ENCODE data around the gene NFIC.
"Not testable (repeated sequence)": the region's sequence is repeated elsewhere in the genome, so short reads cannot be mapped to it uniquely, and the experiment has no call there.

The NFIC gene

DNA sequence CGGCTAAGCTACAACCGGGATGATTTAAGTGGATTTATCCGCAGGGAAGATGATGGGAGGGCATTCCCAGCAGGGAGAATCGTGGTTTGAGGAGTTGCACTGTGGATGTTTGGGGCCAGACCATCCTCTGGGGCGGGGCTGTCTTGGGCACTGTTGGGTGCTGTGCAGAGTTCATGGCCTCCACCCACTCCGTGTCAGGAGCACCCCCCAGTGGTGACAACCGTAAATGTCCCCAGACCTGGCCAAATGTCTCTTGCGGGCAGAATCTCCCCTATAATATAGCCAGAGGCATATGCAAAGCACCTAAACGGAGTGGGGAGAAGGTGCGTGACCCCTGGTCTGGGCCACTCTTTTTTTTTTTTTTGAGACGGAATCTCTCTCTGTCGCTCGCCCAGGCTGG lies 73.7 kb downstream of the NFIC start:
- Histone ChIP-seq H3K4me1 (ENCODE audit: control insufficient read depth, insufficient read depth, low read length) (peaks cover 18% of the 10 kb centered on the region), H3K36me3 (ENCODE audit: control insufficient read depth, insufficient read depth, low read length) (no peaks in the 10 kb centered on the region), H3K27me3 (ENCODE audit: control insufficient read depth, insufficient read depth, low read length) (no peaks in the 10 kb centered on the region), H3K9me3 (ENCODE audit: control insufficient read depth, insufficient read depth, low read depth, low read length) (no peaks in the 10 kb centered on the region), H3K9ac (ENCODE audit: low read length) (no peak overlapping the region), H3K27ac (ENCODE audit: low read depth, low read length) (no peak overlapping the region), H3K4me3 (ENCODE audit: low read depth, low read length) (no peak overlapping the region)

DNA sequence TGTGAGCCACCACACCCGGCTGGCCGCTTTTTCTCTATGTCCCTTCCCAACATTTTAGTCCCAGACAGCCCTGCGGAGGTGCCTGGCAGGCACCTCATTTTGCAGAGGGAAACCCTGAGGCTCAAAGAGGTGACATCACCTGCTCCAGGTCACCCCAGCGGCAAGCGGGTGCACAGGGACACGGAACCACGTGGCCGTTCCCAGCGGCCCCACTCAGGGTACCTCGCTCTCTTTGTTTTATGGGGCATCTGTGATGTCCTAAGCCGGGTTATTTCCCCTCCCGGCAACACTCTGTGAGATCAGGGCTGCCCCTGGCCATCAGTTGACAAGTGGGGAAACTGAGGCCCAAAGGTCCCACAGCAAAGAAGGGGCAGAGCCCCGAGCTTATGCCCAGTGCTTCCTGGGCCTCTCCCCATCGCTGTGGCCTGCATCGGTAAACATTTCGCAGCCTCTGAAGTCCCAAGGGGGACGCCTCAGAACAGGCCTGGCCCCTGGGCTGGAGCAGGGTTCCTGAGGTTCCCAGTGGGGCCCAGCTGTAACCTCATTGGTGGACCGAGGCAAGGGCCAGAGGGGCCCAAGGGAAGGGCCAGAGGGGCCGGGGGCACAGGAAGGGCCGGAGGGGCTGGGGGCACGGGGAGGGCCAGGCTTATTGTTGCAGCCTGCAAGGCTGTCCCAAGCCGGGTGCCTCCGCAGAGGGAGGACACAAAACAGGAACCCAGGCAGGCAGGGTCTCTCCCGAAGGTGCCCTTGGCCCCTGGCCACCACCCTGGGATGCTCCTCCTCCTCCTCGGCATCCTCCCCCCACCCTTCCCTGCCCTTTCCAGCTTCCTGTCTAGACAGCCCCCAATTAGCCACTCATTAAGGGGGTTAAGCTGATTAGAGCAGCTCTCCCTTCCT lies 75.0 kb downstream of the NFIC start:
- H3K4me3 ChIP-seq (ENCODE audit: low read depth, low read length), result no peak overlapping the region
- H3K27me3 ChIP-seq (ENCODE audit: control insufficient read depth, insufficient read depth, low read length), result no peaks in the 10 kb centered on the region
- peak overlapping the region; percentile 36 for H3K9ac ChIP-seq (ENCODE audit: low read length)
- H3K27ac ChIP-seq (ENCODE audit: low read depth, low read length), result peak overlapping the region; percentile 50; the same call in 1 of the 2 replicates
- H3K9me3 ChIP-seq (ENCODE audit: control insufficient read depth, insufficient read depth, low read depth, low read length), result no peaks in the 10 kb centered on the region
- H3K36me3 ChIP-seq (ENCODE audit: control insufficient read depth, insufficient read depth, low read length), result no peaks in the 10 kb centered on the region
- peaks cover 18% of the 10 kb centered on the region for H3K4me1 ChIP-seq (ENCODE audit: control insufficient read depth, insufficient read depth, low read length)

DNA sequence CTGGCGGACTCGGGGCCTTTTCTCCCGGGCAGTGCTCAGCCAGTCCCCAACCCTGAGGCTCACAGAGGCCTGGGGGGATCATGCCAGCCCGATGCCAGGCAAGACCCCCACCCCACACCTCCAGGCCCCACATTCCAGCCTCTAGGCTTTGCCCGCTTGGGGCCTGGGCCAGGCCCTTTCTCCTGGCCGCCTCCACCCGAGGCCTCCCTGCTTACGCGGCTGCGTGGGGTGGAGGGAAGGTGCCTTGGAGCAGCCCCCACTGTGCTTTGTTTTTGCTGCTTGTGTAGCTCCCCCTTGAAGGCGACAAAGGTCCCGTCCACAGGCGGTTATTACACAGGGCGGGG lies 75.6 kb downstream of the NFIC start:
- Histone ChIP-seq H3K9me3 (ENCODE audit: control insufficient read depth, insufficient read depth, low read depth, low read length) (no peaks in the 10 kb centered on the region), H3K36me3 (ENCODE audit: control insufficient read depth, insufficient read depth, low read length) (no peaks in the 10 kb centered on the region), H3K27me3 (ENCODE audit: control insufficient read depth, insufficient read depth, low read length) (no peaks in the 10 kb centered on the region), H3K4me3 (ENCODE audit: low read depth, low read length) (no peak overlapping the region), H3K4me1 (ENCODE audit: control insufficient read depth, insufficient read depth, low read length) (peaks cover 18% of the 10 kb centered on the region), H3K9ac (ENCODE audit: low read length) (peak overlapping the region; percentile 36), H3K27ac (ENCODE audit: low read depth, low read length) (peak overlapping the region; percentile 50; the same call in 1 of the 2 replicates)

DNA sequence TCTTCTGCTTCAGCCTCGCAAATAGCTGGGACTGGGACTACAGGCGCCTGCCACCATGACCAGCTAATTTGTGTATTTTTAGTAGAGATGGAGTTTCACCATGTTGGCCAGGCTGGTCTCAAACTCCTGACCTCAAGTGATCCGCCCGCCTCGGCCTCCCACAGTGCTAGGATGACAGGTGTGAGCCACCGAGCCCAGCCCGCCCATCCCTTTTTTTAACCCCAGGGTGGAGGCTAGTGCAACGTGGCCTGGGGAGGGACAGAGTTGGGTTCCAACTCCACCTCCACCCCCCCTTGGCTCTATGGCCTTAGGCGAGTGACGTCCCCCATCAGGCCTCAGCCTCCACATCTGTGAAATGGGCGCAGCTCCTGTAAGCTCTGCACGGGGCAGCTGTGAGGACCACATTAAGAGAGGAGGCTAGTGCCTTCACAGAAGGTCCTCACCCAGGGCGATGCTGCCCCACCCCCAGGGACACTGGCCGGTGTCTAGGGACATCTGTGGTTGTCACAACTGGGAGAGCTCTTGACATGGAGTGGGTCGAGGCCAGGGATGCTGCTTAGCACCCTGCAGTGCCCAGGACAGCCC lies 76.2 kb downstream of the NFIC start:
- H3K9ac ChIP-seq (ENCODE audit: low read length), result no peak overlapping the region
- H3K36me3 ChIP-seq (ENCODE audit: control insufficient read depth, insufficient read depth, low read length), result no peaks in the 10 kb centered on the region
- H3K4me1 ChIP-seq (ENCODE audit: control insufficient read depth, insufficient read depth, low read length), result peaks cover 18% of the 10 kb centered on the region
- no peaks in the 10 kb centered on the region; the same call in 1 of the 2 replicates for H3K27me3 ChIP-seq (ENCODE audit: control insufficient read depth, insufficient read depth, low read length)
- H3K4me3 ChIP-seq (ENCODE audit: low read depth, low read length), result no peak overlapping the region
- no peaks in the 10 kb centered on the region for H3K9me3 ChIP-seq (ENCODE audit: control insufficient read depth, insufficient read depth, low read depth, low read length)
- no peak overlapping the region for H3K27ac ChIP-seq (ENCODE audit: low read depth, low read length)

DNA sequence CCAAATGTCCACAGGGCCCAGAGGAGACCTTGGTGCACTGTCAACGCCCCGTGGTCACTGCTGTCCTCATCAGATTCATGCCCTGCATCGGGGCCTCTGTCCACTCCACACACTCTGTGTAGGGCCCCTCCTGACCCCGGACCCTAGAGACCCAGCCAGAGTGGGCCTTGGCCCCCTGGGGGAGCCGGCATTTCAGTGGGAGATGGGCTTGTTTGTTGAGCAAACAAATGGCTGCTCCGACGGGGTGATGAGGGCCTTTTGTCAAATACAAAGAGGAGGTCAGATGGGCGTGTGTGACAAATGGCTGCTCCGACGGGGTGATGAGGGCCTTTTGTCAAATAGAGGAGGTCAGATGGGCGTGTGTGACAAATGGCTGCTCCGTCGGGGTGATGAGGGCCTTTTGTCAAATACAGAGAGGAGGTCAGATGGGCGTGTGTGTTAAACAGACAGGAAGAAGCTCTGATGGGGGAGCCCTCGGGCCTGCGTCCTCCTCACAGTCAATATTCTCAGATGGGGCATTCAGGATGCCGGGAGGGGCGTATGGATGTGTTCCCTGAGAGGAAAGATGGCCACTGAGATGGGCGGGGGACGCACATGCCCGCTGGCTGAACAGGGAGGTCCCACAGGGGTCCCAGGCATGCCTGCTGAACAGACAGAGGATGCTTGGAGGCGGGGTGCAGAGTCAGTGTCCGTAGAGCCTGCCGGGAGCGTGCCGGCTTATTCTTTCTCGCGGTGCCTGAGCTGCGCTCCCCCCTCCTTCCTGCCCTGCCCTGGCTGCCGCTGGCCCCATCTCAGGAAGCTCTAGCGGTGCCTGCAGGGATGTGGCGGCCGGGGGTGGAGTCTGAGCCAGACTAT lies 77.7 kb downstream of the NFIC start:
- Histone ChIP-seq H3K27me3 (ENCODE audit: control insufficient read depth, insufficient read depth, low read length) (no peaks in the 10 kb centered on the region; the same call in 1 of the 2 replicates), H3K9me3 (ENCODE audit: control insufficient read depth, insufficient read depth, low read depth, low read length) (no peaks in the 10 kb centered on the region), H3K27ac (ENCODE audit: low read depth, low read length) (peak overlapping the region; percentile 39; the same call in 1 of the 2 replicates), H3K9ac (ENCODE audit: low read length) (peak overlapping the region; percentile 51), H3K4me1 (ENCODE audit: control insufficient read depth, insufficient read depth, low read length) (peaks cover 18% of the 10 kb centered on the region), H3K4me3 (ENCODE audit: low read depth, low read length) (peak overlapping the region; percentile 44), H3K36me3 (ENCODE audit: control insufficient read depth, insufficient read depth, low read length) (no peaks in the 10 kb centered on the region)

DNA sequence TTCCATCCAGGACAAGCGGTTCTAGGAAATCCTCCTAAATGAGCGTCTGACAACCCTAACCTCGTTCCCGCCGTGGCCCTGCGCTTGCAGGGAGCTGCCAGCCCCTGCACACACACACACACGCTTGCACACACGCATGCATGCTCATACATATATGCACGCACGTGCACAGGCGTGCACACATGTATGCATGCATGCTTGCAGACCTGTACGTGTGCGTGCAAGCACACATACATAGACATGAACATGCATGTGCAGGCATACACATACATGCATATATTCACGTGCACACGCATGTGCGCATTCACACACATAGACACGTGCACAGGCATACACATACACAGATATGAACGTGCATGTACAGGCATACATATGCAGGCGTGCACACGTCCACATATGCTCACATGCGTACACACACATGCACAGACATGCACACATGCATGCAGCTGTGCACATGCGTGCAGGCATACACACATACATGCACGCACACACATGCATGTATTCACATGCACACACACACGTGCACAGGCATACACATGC lies 78.4 kb downstream of the NFIC start:
- peaks cover 18% of the 10 kb centered on the region for H3K4me1 ChIP-seq (ENCODE audit: control insufficient read depth, insufficient read depth, low read length)
- no peak overlapping the region for H3K27ac ChIP-seq (ENCODE audit: low read depth, low read length)
- no peaks in the 10 kb centered on the region for H3K36me3 ChIP-seq (ENCODE audit: control insufficient read depth, insufficient read depth, low read length)
- H3K9me3 ChIP-seq (ENCODE audit: control insufficient read depth, insufficient read depth, low read depth, low read length), result no peaks in the 10 kb centered on the region
- peak overlapping the region; percentile 44 for H3K4me3 ChIP-seq (ENCODE audit: low read depth, low read length)
- no peak overlapping the region for H3K9ac ChIP-seq (ENCODE audit: low read length)
- H3K27me3 ChIP-seq (ENCODE audit: control insufficient read depth, insufficient read depth, low read length), result no peaks in the 10 kb centered on the region; the same call in 1 of the 2 replicates

DNA sequence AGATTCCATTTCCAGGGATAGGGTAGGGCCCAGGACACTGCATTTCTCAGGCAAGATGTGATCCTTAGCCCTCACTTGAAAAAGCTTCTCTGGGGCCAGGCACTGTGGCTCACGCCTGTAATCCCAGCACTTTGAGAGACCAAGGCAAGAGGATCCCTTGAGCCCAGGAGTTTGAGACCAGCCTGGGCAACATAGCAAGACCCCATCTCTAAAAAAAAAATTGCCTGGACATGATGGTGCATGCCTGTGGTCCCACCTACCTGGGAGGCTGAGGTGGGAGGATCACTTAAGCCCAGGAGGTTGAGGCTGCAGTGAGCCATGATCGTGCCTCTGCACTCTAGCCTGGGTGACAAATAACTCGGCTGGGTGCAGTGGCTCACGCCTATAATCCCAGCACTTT lies 80.3 kb downstream of the NFIC start:
- H3K36me3 ChIP-seq (ENCODE audit: control insufficient read depth, insufficient read depth, low read length); H3K27me3 ChIP-seq (ENCODE audit: control insufficient read depth, insufficient read depth, low read length): not testable (repeated sequence)

DNA sequence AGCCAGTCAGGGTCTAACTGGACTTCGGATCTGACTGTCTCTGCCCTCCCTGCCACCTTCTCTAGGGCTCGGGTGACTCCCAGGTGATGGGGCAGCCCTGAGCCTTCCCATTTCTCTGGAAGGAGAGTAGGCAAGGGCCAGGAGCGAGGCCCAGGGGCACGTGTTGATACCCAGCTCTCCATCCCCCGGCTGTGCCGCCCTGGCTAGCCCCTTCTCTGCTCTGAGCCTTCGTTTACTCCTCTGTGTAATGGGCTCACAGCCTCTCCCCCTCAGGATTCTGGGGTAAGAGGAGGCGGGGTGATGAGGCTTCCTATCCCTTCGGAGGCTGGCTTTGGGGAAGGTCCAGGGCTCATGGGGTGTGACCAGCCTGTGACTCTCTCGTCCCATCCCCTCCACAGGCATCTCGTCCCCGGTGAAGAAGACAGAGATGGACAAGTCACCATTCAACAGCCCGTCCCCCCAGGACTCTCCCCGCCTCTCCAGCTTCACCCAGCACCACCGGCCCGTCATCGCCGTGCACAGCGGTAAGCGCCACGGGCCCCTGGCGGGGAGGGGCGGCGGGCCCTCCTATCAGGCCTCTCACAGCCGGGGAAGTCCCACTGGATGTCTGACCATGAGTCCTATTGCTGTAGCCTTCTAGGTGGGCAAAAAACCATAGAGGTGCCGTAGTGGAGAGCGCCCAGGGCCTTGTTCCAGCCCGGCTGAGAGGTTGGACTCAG lies 82.4 kb downstream of the NFIC start:
- Histone ChIP-seq H3K4me1 (ENCODE audit: control insufficient read depth, insufficient read depth, low read length) (peaks cover 12% of the 10 kb centered on the region), H3K27me3 (ENCODE audit: control insufficient read depth, insufficient read depth, low read length) (no peaks in the 10 kb centered on the region; the same call in 1 of the 2 replicates), H3K9me3 (ENCODE audit: control insufficient read depth, insufficient read depth, low read depth, low read length) (no peaks in the 10 kb centered on the region), H3K27ac (ENCODE audit: low read depth, low read length) (no peak overlapping the region), H3K36me3 (ENCODE audit: control insufficient read depth, insufficient read depth, low read length) (no peaks in the 10 kb centered on the region), H3K4me3 (ENCODE audit: low read depth, low read length) (no peak overlapping the region), H3K9ac (ENCODE audit: low read length) (no peak overlapping the region)

More for the DNA sequence above, 80.3 kb downstream of the NFIC start:
- H3K9me3 ChIP-seq (ENCODE audit: control insufficient read depth, insufficient read depth, low read depth, low read length); H3K4me3 ChIP-seq (ENCODE audit: low read depth, low read length); H3K9ac ChIP-seq (ENCODE audit: low read length); H3K27ac ChIP-seq (ENCODE audit: low read depth, low read length): not testable (repeated sequence)
- peaks cover 18% of the 10 kb centered on the region for H3K4me1 ChIP-seq (ENCODE audit: control insufficient read depth, insufficient read depth, low read length)

DNA sequence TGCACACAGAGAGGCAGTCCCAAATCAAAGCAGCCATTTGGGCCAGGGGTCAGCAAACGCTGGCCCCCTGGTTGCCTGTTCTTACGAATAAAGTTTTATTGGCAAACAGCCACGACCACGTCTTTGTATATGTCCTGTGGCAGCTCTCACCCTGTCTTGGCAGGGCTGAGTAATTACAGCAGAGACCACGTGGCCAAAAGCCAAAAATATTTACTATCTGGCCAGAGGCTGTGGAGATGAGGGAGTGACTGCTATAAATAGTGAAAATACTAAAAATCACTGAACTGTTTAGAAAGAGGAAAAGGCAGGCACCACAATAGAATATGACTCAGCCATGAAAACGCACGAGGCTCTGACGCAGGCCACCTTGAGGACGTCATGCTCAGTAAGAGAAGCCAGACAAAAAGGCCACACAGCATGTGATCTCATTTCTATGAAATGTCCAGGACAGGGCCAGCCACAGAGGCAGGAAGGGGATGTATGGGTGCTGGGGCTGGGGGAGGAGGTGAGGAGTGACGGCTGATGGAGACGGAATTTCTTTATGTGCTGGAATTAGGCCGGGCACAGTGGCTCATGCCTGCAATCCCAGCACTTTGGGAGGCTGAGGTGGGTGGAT lies 84.5 kb downstream of the NFIC start:
- H3K9ac ChIP-seq (ENCODE audit: low read length), result no peak overlapping the region
- no peaks in the 10 kb centered on the region for H3K36me3 ChIP-seq (ENCODE audit: control insufficient read depth, insufficient read depth, low read length)
- H3K27ac ChIP-seq (ENCODE audit: low read depth, low read length), result no peak overlapping the region
- no peaks in the 10 kb centered on the region for H3K4me1 ChIP-seq (ENCODE audit: control insufficient read depth, insufficient read depth, low read length)
- H3K27me3 ChIP-seq (ENCODE audit: control insufficient read depth, insufficient read depth, low read length), result no peaks in the 10 kb centered on the region; the same call in 1 of the 2 replicates
- no peaks in the 10 kb centered on the region for H3K9me3 ChIP-seq (ENCODE audit: control insufficient read depth, insufficient read depth, low read depth, low read length)
- no peak overlapping the region for H3K4me3 ChIP-seq (ENCODE audit: low read depth, low read length)

DNA sequence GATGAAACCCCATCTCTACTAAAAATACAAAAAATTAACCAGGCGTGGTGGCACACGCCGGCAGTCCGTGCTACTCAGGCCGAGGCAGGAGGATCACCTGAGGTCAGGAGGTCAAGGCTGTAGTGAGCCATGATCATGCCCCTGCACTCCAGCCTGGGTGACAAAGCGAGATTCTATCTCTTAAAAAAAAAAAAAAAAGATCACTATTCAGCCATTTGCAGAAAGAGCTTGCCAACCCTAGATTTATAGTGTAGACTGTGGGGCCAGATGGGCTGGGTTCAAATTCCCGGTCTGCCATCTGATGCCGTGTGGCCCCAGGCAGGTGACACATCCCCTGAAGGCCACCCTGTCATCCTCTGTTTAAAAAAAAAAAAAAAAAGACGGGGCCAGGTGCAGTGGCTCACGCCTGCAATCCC lies 85.1 kb downstream of the NFIC start:
- Histone ChIP-seq H3K4me1 (ENCODE audit: control insufficient read depth, insufficient read depth, low read length) (no peaks in the 10 kb centered on the region), H3K27me3 (ENCODE audit: control insufficient read depth, insufficient read depth, low read length) (no peaks in the 10 kb centered on the region; the same call in 1 of the 2 replicates), H3K4me3 (ENCODE audit: low read depth, low read length) (no peak overlapping the region), H3K27ac (ENCODE audit: low read depth, low read length) (no peak overlapping the region), H3K36me3 (ENCODE audit: control insufficient read depth, insufficient read depth, low read length) (no peaks in the 10 kb centered on the region), H3K9me3 (ENCODE audit: control insufficient read depth, insufficient read depth, low read depth, low read length) (no peaks in the 10 kb centered on the region), H3K9ac (ENCODE audit: low read length) (no peak overlapping the region)

Data from HUES6 (cell line).